H1 (cell line): ENCODE data around the gene CCL3. TPM values are rescaled to one million over a fixed set of nuclear protein-coding genes. Genes with fewer than 3 reads are reported as not detected.

ENCODE experiments used
- CTCF ChIA-PET: fragments of 300-600 bp; sonication (Branson Sonifier 250); formaldehyde crosslinking; loops from one replicate; lab custom pipeline; 2021; ENCODE audit not compliant: partially characterized antibody; lab: Charles Lee
- POLR2A ChIA-PET: fragments of 300-600 bp; sonication (Branson Sonifier 250); formaldehyde crosslinking; loops from one replicate; lab custom pipeline; 2021; ENCODE audit warnings: inconsistent platforms; ENCODE audit not compliant: partially characterized antibody; lab: Charles Lee
- DNase-seq, 2 experiments: peaks; one replicate each; pipeline versions ENCODE4 v3.0.0 to v3.0.0-alpha.2; 2010 to 2022; ENCODE audit warnings: low spot score in 2 of 2, low read depth in 1 of 2, mixed read lengths in 1 of 2
- FAIRE-seq: peaks from 2 replicates; lab custom pipeline; 2011; peaks lifted over from hg19 to GRCh38; lab: Jason Lieb, UNC
- H2AFZ ChIP-seq: 2 replicates; pipeline ENCODE4 v1.8.1; 2012; ENCODE audit warnings: low read length, inconsistent platforms
- H2AK5ac ChIP-seq: 2 replicates; pipeline ENCODE4 v1.6.1; 2013; ENCODE audit warnings: low read depth, low read length
- H2BK120ac ChIP-seq: replicated peaks from 2 replicates; pipeline ENCODE3; 2013; ENCODE audit warnings: low read depth, low read length, inconsistent platforms
- H2BK12ac ChIP-seq: 2 replicates; pipeline ENCODE4 v1.6.1; 2013; ENCODE audit warnings: low read depth, low read length
- H2BK15ac ChIP-seq: 2 replicates; pipeline ENCODE4 v1.6.1; 2013; ENCODE audit warnings: low read length
- H2BK20ac ChIP-seq: 2 replicates; pipeline ENCODE4 v1.6.1; 2013; ENCODE audit warnings: low read length
- H2BK5ac ChIP-seq: 2 replicates; pipeline ENCODE4 v1.6.1; 2013; ENCODE audit warnings: low read depth, low read length
- H3K14ac ChIP-seq: 2 replicates; pipeline ENCODE4 v1.6.1; 2013; ENCODE audit warnings: inconsistent platforms; ENCODE audit not compliant: insufficient read length
- H3K18ac ChIP-seq: 2 replicates; pipeline ENCODE4 v1.6.1; 2013; ENCODE audit warnings: low read length; ENCODE audit errors: extremely low read depth
- H3K23ac ChIP-seq: 2 replicates; pipeline ENCODE4 v1.6.1; 2013; ENCODE audit warnings: inconsistent platforms; ENCODE audit not compliant: insufficient read length
- H3K23me2 ChIP-seq: 2 replicates; pipeline ENCODE4 v1.6.1; 2013; ENCODE audit warnings: low read depth, low read length
- H3K27ac ChIP-seq: 2 replicates; pipeline ENCODE4 v1.6.1; 2011; ENCODE audit warnings: low read depth, low read length, inconsistent platforms
- H3K27me3 ChIP-seq, 4 experiments: replicated peaks in 1 of 4; 1 replicate in 1 of 4; 2 replicates in 3 of 4; pipeline versions ENCODE4 v1.6.1 to v1.8.1; 2011 to 2013; ENCODE audit warnings: low read length in 3 of 4, mild to moderate bottlenecking in 3 of 4, inconsistent platforms in 2 of 4, mixed read lengths in 2 of 4, moderate library complexity in 1 of 4; ENCODE audit not compliant: control insufficient read depth in 3 of 4, insufficient read depth in 3 of 4; ENCODE audit errors: extremely low read depth in 1 of 4
- H3K36me3 ChIP-seq, 4 experiments: 2 replicates each; pipeline versions ENCODE4 v1.6.1 to v1.8.1; 2011 to 2013; ENCODE audit warnings: mild to moderate bottlenecking in 4 of 4, low read length in 3 of 4, moderate library complexity in 2 of 4, control low read depth in 1 of 4, inconsistent platforms in 1 of 4; ENCODE audit not compliant: insufficient read depth in 4 of 4, control insufficient read depth in 2 of 4
- H3K4ac ChIP-seq: replicated peaks from 2 replicates; pipeline ENCODE3; 2013; ENCODE audit warnings: low read length, low read depth, mixed read lengths, inconsistent platforms; ENCODE audit not compliant: insufficient read length
- H3K4me1 ChIP-seq, 4 experiments: replicated peaks in 1 of 4; 1 replicate in 1 of 4; 2 replicates in 3 of 4; pipeline versions ENCODE4 v1.6.1 to v1.8.1; 2011 to 2013; ENCODE audit warnings: low read length in 3 of 4, inconsistent platforms in 2 of 4, mixed read lengths in 1 of 4; ENCODE audit not compliant: insufficient read depth in 4 of 4, control insufficient read depth in 3 of 4
- H3K4me2 ChIP-seq, 2 experiments: 2 replicates each; pipeline versions ENCODE4 v1.6.1 to v1.8.1; 2011 to 2013; ENCODE audit warnings: low read depth in 2 of 2, low read length in 2 of 2, control low read depth in 1 of 2, inconsistent platforms in 1 of 2, mild to moderate bottlenecking in 1 of 2; ENCODE audit not compliant: insufficient read depth in 1 of 2
- H3K4me3 ChIP-seq, 4 experiments: fragments of 200-600, 300-600 bp in 1 of 4; sonication (generic), shearing (Covaris generic), sonication (Bioruptor Twin) in 1 of 4; 2 replicates each; pipeline versions ENCODE4 v1.5.1 to v1.8.1; 2011 to 2016; ENCODE audit warnings: low read length in 4 of 4, low read depth in 3 of 4, control low read depth in 2 of 4, inconsistent platforms in 2 of 4, mild to moderate bottlenecking in 2 of 4, mixed read lengths in 1 of 4, moderate library complexity in 1 of 4; ENCODE audit not compliant: insufficient read depth in 2 of 4; ENCODE audit errors: extremely low read depth in 1 of 4
- H3K56ac ChIP-seq: replicated peaks from 2 replicates; pipeline ENCODE3; 2013; ENCODE audit warnings: low read depth, mild to moderate bottlenecking, mixed read lengths, low read length, inconsistent platforms; ENCODE audit not compliant: insufficient read length
- H3K79me1 ChIP-seq: 2 replicates; pipeline ENCODE4 v1.6.1; 2013; ENCODE audit warnings: low read depth, low read length, control low read depth
- H3K79me2 ChIP-seq, 2 experiments: 2 replicates each; pipeline versions ENCODE4 v1.6.1 to v1.8.1; 2012 to 2013; ENCODE audit warnings: low read length in 2 of 2, mild to moderate bottlenecking in 2 of 2, inconsistent platforms in 1 of 2; ENCODE audit not compliant: insufficient read depth in 2 of 2, control insufficient read depth in 1 of 2
- H3K9ac ChIP-seq, 4 experiments: replicated peaks in 1 of 4; 1 replicate in 1 of 4; 2 replicates in 3 of 4; pipeline versions ENCODE4 v1.6.1 to v1.8.1; 2011 to 2013; ENCODE audit warnings: low read depth in 3 of 4, low read length in 3 of 4, control low read depth in 2 of 4, mild to moderate bottlenecking in 2 of 4, moderate library complexity in 2 of 4, inconsistent platforms in 1 of 4; ENCODE audit errors: extremely low read depth in 1 of 4
- H3K9me3 ChIP-seq, 2 experiments: 2 replicates each; pipeline versions ENCODE4 v1.6.1 to v1.8.1; 2012 to 2013; ENCODE audit warnings: mild to moderate bottlenecking in 2 of 2, moderate library complexity in 2 of 2, control low read depth in 1 of 2, inconsistent platforms in 1 of 2, low read depth in 1 of 2, low read length in 1 of 2, mixed read lengths in 1 of 2; ENCODE audit not compliant: insufficient read depth in 2 of 2
- H4K20me1 ChIP-seq, 2 experiments: replicated peaks in 1 of 2; 2 replicates each; pipeline versions ENCODE3 to v1.8.1; 2011 to 2013; ENCODE audit warnings: inconsistent platforms in 2 of 2, low read length in 2 of 2, mild to moderate bottlenecking in 1 of 2; ENCODE audit not compliant: insufficient read depth in 2 of 2, control insufficient read depth in 1 of 2
- H4K5ac ChIP-seq: 2 replicates; pipeline ENCODE4 v1.6.1; 2013; ENCODE audit warnings: low read length, low read depth, mixed read lengths, inconsistent platforms; ENCODE audit not compliant: insufficient read length
- H4K8ac ChIP-seq: 2 replicates; pipeline ENCODE4 v1.8.0; 2013; ENCODE audit warnings: mild to moderate bottlenecking, moderate library complexity, low read length, inconsistent platforms; ENCODE audit not compliant: insufficient read depth; ENCODE audit errors: extremely low read depth
- H4K91ac ChIP-seq: replicated peaks from 2 replicates; pipeline ENCODE3; 2013; ENCODE audit warnings: low read length, mixed read lengths, inconsistent platforms; ENCODE audit not compliant: insufficient read length
- EGR1 ChIP-seq: IDR thresholded peaks from 2 replicates; pipeline ENCODE4 v1.6.1; 2011; ENCODE audit warnings: low read depth, low read length, borderline replicate concordance
- JUND ChIP-seq: IDR thresholded peaks from 2 replicates; pipeline ENCODE4 v1.6.1; 2011; ENCODE audit warnings: mild to moderate bottlenecking, improper control_type of control experiment, low read length
- RAD21 ChIP-seq, 2 experiments: IDR thresholded peaks in 1 of 2; conservative IDR thresholded peaks in 1 of 2; 2 replicates each; pipeline ENCODE4 v1.6.1; 2011; ENCODE audit warnings: low read depth in 2 of 2, low read length in 2 of 2, improper control_type of control experiment in 1 of 2, inconsistent platforms in 1 of 2, mild to moderate bottlenecking in 1 of 2, moderate library complexity in 1 of 2
- TCF12 ChIP-seq: IDR thresholded peaks from 2 replicates; pipeline ENCODE4 v1.6.1; 2011; ENCODE audit warnings: low read depth, mild to moderate bottlenecking, low read length
- YY1 ChIP-seq: IDR thresholded peaks from 2 replicates; pipeline ENCODE4 v1.6.1; 2011; ENCODE audit warnings: low read depth, mild to moderate bottlenecking, low read length
- WGBS, 2 experiments: shearing (Covaris generic) in 1 of 2; methylation state at CpG; one replicate each; pipeline versions ENCODE4 v1.1.6 to v1.1.7; 2013 to 2015; ENCODE audit warnings: low lambda C conversion rate in 2 of 2, mixed read lengths in 2 of 2, inconsistent platforms in 1 of 2, low coverage in 1 of 2, missing lambda C conversion rate in 1 of 2; ENCODE audit not compliant: insufficient replicate concordance in 2 of 2, insufficient coverage in 1 of 2, insufficient read length in 1 of 2; ENCODE audit errors: extremely low coverage in 1 of 2, missing lambda C conversion rate in 1 of 2; 5-methylcytosine and 5-hydroxymethylcytosine counted together
- polyA plus RNA-seq, 7 experiments: library from polyadenylated mRNA; depleted of rRNA in 3 of 7; stranded (reverse) in 5 of 7; unstranded in 2 of 7; fragments of >200 nt in 5 of 7; fragments of 200-250 nt in 2 of 7; gene quantifications; 1 replicate in 5 of 7; 2 replicates in 1 of 7; 4 replicates in 1 of 7; pipeline versions ENCODE4 v1.2.1 to v1.2.3, GENCODE V29; 2011 to 2013; ENCODE audit warnings: missing spikeins in 2 of 7, mixed read lengths in 2 of 7
- total RNA-seq: library from RNA; stranded (reverse); fragmentation: NEBNext Ultra II Directional; extraction: Animal tissue kit (Norgen Biotek cat#: 25700); gene quantifications from 2 replicates; pipeline ENCODE4 v1.2.1, GENCODE V29; 2021
- TF ChIP-seq, protein P1 (sequence below), 3 experiments: IDR thresholded peaks; 1 replicate in 2 of 3; 2 replicates in 1 of 3; pipeline versions ENCODE4 v1.5.1 to v1.6.1; 2011; ENCODE audit warnings: low read length in 3 of 3, mild to moderate bottlenecking in 3 of 3, inconsistent platforms in 2 of 3, low read depth in 1 of 3, moderate library complexity in 1 of 3; ENCODE audit not compliant: insufficient read depth in 1 of 3; ENCODE audit errors: control extremely low read depth in 1 of 3

CCL3 gene
- total and polyA plus RNA-seq, 2 of the 8 experiments (the other 6 are each of a cell fraction or from before 2014, with no cell fraction given): not detected

DNA sequence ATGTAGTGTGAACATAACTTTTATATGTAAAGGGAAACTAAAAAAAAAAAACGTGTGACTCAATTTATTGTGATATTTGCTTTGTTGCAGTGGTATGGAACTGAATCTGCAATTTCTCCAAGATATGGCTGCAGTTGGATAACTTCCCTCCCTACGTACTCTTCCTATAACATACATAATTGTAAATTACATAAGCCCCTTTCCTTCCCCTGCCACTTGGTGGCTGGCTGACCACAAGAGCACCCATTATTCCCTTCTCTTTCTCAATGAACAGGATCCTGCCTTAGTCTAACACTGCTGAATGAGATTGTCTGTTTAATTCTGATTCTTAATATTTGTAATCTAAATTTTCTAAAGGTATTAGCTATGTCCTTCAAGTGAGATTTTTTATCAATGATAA lies 41.5 kb upstream of the CCL3 start:
- Histone ChIP-seq H3K4me3 (no peak overlapping the region), H3K27ac (no peak overlapping the region), H3K9me3 (no peaks in the 10 kb centered on the region), H3K4me1 (no peaks in the 10 kb centered on the region), H2BK5ac (no peak overlapping the region), H3K79me1 (no peaks in the 10 kb centered on the region), H2BK20ac (no peak overlapping the region), H3K36me3 (no peaks in the 10 kb centered on the region), H4K91ac (no peak overlapping the region), H2AK5ac (no peak overlapping the region), H4K8ac (no peak overlapping the region), H3K23ac (no peak overlapping the region), H3K56ac (no peak overlapping the region), H3K4ac (no peak overlapping the region), H3K18ac (no peak overlapping the region), H4K5ac (no peak overlapping the region), H2BK12ac (no peak overlapping the region), H3K23me2 (no peaks in the 10 kb centered on the region), H2AFZ (no peak overlapping the region), H4K20me1 (no peaks in the 10 kb centered on the region), H2BK120ac (no peak overlapping the region), H3K4me2 (no peak overlapping the region), H2BK15ac (no peak overlapping the region), H3K9ac (no peak overlapping the region), H3K79me2 (no peaks in the 10 kb centered on the region), H3K27me3 (no peaks in the 10 kb centered on the region), H3K14ac (no peak overlapping the region)
- 81% methylated on average over 2 of the region's 2 CpGs; no CpG with 5 or more reads in 1 of the 2 experiments for WGBS, 2 experiments
- DNase-seq: no peak
- TF ChIP-seq RAD21 (IDR thresholded peaks at IDR 0.05 in 1 of 2, conservative IDR thresholded peaks at IDR 0.05 in 1 of 2; ENCODE audit: low read depth in 2 of 2, low read length in 2 of 2) (peak in 1 of 2 experiments; percentile 14; a peak in 1 of 4 replicates), JUND (no peak), TCF12 (no peak), EGR1 (no peak), YY1 (no peak)
- TF ChIP-seq, protein P1, sequence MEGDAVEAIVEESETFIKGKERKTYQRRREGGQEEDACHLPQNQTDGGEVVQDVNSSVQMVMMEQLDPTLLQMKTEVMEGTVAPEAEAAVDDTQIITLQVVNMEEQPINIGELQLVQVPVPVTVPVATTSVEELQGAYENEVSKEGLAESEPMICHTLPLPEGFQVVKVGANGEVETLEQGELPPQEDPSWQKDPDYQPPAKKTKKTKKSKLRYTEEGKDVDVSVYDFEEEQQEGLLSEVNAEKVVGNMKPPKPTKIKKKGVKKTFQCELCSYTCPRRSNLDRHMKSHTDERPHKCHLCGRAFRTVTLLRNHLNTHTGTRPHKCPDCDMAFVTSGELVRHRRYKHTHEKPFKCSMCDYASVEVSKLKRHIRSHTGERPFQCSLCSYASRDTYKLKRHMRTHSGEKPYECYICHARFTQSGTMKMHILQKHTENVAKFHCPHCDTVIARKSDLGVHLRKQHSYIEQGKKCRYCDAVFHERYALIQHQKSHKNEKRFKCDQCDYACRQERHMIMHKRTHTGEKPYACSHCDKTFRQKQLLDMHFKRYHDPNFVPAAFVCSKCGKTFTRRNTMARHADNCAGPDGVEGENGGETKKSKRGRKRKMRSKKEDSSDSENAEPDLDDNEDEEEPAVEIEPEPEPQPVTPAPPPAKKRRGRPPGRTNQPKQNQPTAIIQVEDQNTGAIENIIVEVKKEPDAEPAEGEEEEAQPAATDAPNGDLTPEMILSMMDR (IDR thresholded peaks at IDR 0.05; ENCODE audit: control extremely low read depth in 1 of 3, insufficient read depth in 1 of 3, low read depth in 1 of 3, low read length in 3 of 3): peak in 1 of 3 experiments; percentile 10; a peak in 1 of 4 replicates
- POLR2A ChIA-PET: no interaction called here
- CTCF ChIA-PET: interaction anchor here (0.6 to 5.0 kb wide), 3 partner anchors 13 to 185 kb away, joined by 3 to 20 read pairs (median 6); no protein-coding TSS in a partner anchor
- no peak for FAIRE-seq
